OCI-LY7 (cell line): ENCODE results near the gene FAM114A1. TPM values are rescaled to one million over a fixed set of nuclear protein-coding genes. Genes with fewer than 3 reads are reported as not detected.

Experiments used
- BruUV-seq: library from RNA; stranded (reverse); fragments of 400-500 nt; replicated peaks from 2 replicates; lab custom pipeline; 2021; lab: Mats Ljungman, UMichigan
- CTCF ChIA-PET: fragments of 300-600 bp; sonication (Branson Sonifier 250); formaldehyde crosslinking; loops from one replicate; lab custom pipeline; 2022; ENCODE audit warnings: antibody characterized with exemption; ENCODE audit not compliant: unreplicated experiment; lab: Charles Lee
- POLR2A ChIA-PET: fragments of 300-600 bp; sonication (Branson Sonifier 250); formaldehyde crosslinking; loops from one replicate; lab custom pipeline; 2022; ENCODE audit warnings: antibody characterized with exemption; lab: Charles Lee
- DNase-seq: peaks from one replicate; pipeline ENCODE4 v3.0.0-alpha.2; 2015; ENCODE audit warnings: low spot score
- H2AFZ ChIP-seq: fragments of 200-600 bp; sonication (generic), shearing (Covaris generic); 2 replicates; pipeline ENCODE4 v1.6.1; 2014; ENCODE audit warnings: mild to moderate bottlenecking, antibody characterized with exemption, low read length, moderate library complexity
- H3K27ac ChIP-seq: fragments of 200-600 bp; sonication (generic); 2 replicates; pipeline ENCODE4 v1.5.1; 2014; ENCODE audit warnings: mixed run types, low read depth, mild to moderate bottlenecking, moderate library complexity, low read length, inconsistent platforms; ENCODE audit not compliant: poor library complexity, severe bottlenecking
- H3K36me3 ChIP-seq: fragments of 200-600 bp; sonication (generic); 2 replicates; pipeline ENCODE4 v1.6.1; 2014; ENCODE audit warnings: mild to moderate bottlenecking, antibody characterized with exemption, low read length, moderate library complexity, mixed read lengths; ENCODE audit not compliant: insufficient read depth
- H3K4me1 ChIP-seq: fragments of 200-600 bp; sonication (generic); 2 replicates; pipeline ENCODE4 v1.5.1; 2014; ENCODE audit warnings: mild to moderate bottlenecking, low read length; ENCODE audit not compliant: insufficient read depth, poor library complexity, severe bottlenecking
- H3K4me2 ChIP-seq: fragments of 200-600 bp; sonication (generic); 2 replicates; pipeline ENCODE4 v1.6.1; 2014; ENCODE audit warnings: mild to moderate bottlenecking, low read length
- H3K4me3 ChIP-seq: fragments of 200-600 bp; sonication (generic); 2 replicates; pipeline ENCODE4 v1.5.1; 2014; ENCODE audit warnings: mild to moderate bottlenecking, low read depth, low read length; ENCODE audit not compliant: poor library complexity, severe bottlenecking
- H3K79me2 ChIP-seq: fragments of 200-600 bp; sonication (generic); 2 replicates; pipeline ENCODE4 v1.6.1; 2016; ENCODE audit warnings: low read depth, mild to moderate bottlenecking, low read length, moderate library complexity, mixed read lengths; ENCODE audit not compliant: insufficient read depth
- H3K9me2 ChIP-seq: fragments of 200-600 bp; sonication (generic); 2 replicates; pipeline ENCODE4 v1.6.1; 2016; ENCODE audit warnings: mild to moderate bottlenecking, low read length, mixed read lengths; ENCODE audit not compliant: insufficient read depth
- H3K9me3 ChIP-seq: fragments of 200-600 bp; sonication (generic); 2 replicates; pipeline ENCODE4 v1.6.1; 2014; ENCODE audit warnings: mild to moderate bottlenecking, mixed run types, low read length, mixed read lengths
- H4K20me1 ChIP-seq: fragments of 200-600 bp; sonication (generic); 2 replicates; pipeline ENCODE4 v1.6.1; 2014; ENCODE audit warnings: mild to moderate bottlenecking, antibody characterized with exemption, low read length, moderate library complexity, mixed read lengths; ENCODE audit not compliant: insufficient read depth
- CTCF ChIP-seq: fragments of 200-600 bp; sonication (generic); conservative IDR thresholded peaks from 2 replicates; pipeline ENCODE4 v1.5.1; 2014; ENCODE audit warnings: mild to moderate bottlenecking, antibody characterized with exemption, low read length, moderate library complexity, mixed read lengths
- EZH2phosphoT487 ChIP-seq: fragments of 200-600 bp; sonication (generic); IDR thresholded peaks from 2 replicates; pipeline ENCODE4 v1.6.1; 2018; ENCODE audit warnings: low read depth, borderline replicate concordance, mild to moderate bottlenecking, mixed run types, antibody characterized with exemption, low read length, moderate library complexity, mixed read lengths
- intact Hi-C: fragments of 100-400 bp; cut with micrococcal nuclease; formaldehyde crosslinking; loops from one replicate; pipeline ENCODE4 v1.10.0; 2022; ENCODE audit not compliant: unreplicated experiment
- total RNA-seq, 2 experiments: library from RNA; depleted of rRNA in 1 of 2; stranded (reverse); fragments of >200 nt in 1 of 2; shearing (Covaris generic) in 1 of 2; gene quantifications; 2 replicates each; pipeline ENCODE4 v1.2.3, GENCODE V29; 2014 to 2022

Gene FAM114A1
- total RNA-seq, 2 experiments from 2014 or later, result not detected

GRCh38 chr4:38965866-38966265 lies 98.3 kb downstream of the FAM114A1 start:
- intact Hi-C loops, result no loop called here

GRCh38 chr4:38967260-38968095 lies 99.9 kb downstream of the FAM114A1 start:
- CTCF ChIA-PET, result no interaction called here
- no peaks in the 10 kb centered on the region for H3K4me1 ChIP-seq
- no peaks in the 10 kb centered on the region for H3K9me3 ChIP-seq
- no TSS peak for BruUV-seq
- no peak overlapping the region for H3K27ac ChIP-seq
- no peak overlapping the region for H3K4me2 ChIP-seq
- TF ChIP-seq CTCF (no peak), EZH2phosphoT487 (no peak)
- no peaks in the 10 kb centered on the region for H4K20me1 ChIP-seq
- no peaks in the 10 kb centered on the region for H3K9me2 ChIP-seq
- no peaks in the 10 kb centered on the region for H3K79me2 ChIP-seq
- POLR2A ChIA-PET, result no interaction called here
- no peak overlapping the region for H2AFZ ChIP-seq
- H3K36me3 ChIP-seq, result peaks cover 47% of the 10 kb centered on the region
- H3K4me3 ChIP-seq, result no peak overlapping the region
- intact Hi-C loops, result no loop called here
- no peak for DNase-seq

More at GRCh38 chr4:38965866-38966265, 98.3 kb downstream of the FAM114A1 start:
- Histone ChIP-seq H3K4me3 (no peak overlapping the region), H3K36me3 (peaks cover 47% of the 10 kb centered on the region), H3K9me3 (no peaks in the 10 kb centered on the region; the same call in 1 of the 2 replicates), H3K4me1 (no peaks in the 10 kb centered on the region), H3K4me2 (no peak overlapping the region), H4K20me1 (no peaks in the 10 kb centered on the region), H3K9me2 (no peaks in the 10 kb centered on the region), H3K27ac (no peak overlapping the region), H3K79me2 (no peaks in the 10 kb centered on the region), H2AFZ (no peak overlapping the region)
- DNase-seq, result no peak
- ChIA-PET POLR2A (no interaction called here), CTCF (no interaction called here)
- no peak for TF ChIP-seq CTCF
- no peak for TF ChIP-seq EZH2phosphoT487
- BruUV-seq, result no TSS peak

- intact Hi-C loops, result no loop called here
Observed at GRCh38 chr4:38968668-38969067, 101.1 kb downstream of the FAM114A1 start.

More at GRCh38 chr4:38968668-38969067, 101.1 kb downstream of the FAM114A1 start:
- no peaks in the 10 kb centered on the region for H3K9me2 ChIP-seq
- H3K79me2 ChIP-seq, result no peaks in the 10 kb centered on the region
- BruUV-seq, result no TSS peak
- no peak for DNase-seq
- no peaks in the 10 kb centered on the region for H3K9me3 ChIP-seq
- ChIA-PET POLR2A (no interaction called here), CTCF (no interaction called here)
- H3K27ac ChIP-seq, result no peak overlapping the region
- peaks cover 47% of the 10 kb centered on the region for H3K36me3 ChIP-seq
- H2AFZ ChIP-seq, result no peak overlapping the region
- no peak for TF ChIP-seq CTCF
- TF ChIP-seq EZH2phosphoT487, result no peak
- no peaks in the 10 kb centered on the region for H3K4me1 ChIP-seq
- no peaks in the 10 kb centered on the region for H4K20me1 ChIP-seq
- no peak overlapping the region for H3K4me2 ChIP-seq
- no peak overlapping the region for H3K4me3 ChIP-seq
